T-helper 1 cell (primary cell): ENCODE data around the gene ATP8A2.

ENCODE experiments used
- DNase-seq, 5 donors: peaks; one replicate each; pipeline ENCODE4 v3.0.0-alpha.2; 2012 to 2020

Gene ATP8A2

GRCh38 chr13:25738342-25739196 is 366.8 kb downstream of the ATP8A2 start:
- DNase-seq, result no peak

GRCh38 chr13:25739376-25739775 is 367.6 kb downstream of the ATP8A2 start:
- no peak for DNase-seq

GRCh38 chr13:25741796-25742195 is 370.0 kb downstream of the ATP8A2 start:
- no peak for DNase-seq

- no peak for DNase-seq
These were observed 370.4 kb downstream of the ATP8A2 start for GRCh38 chr13:25742220-25742619.

GRCh38 chr13:25743421-25743820 is 371.6 kb downstream of the ATP8A2 start:
- DNase-seq, result no peak

- DNase-seq, result no peak
These were observed 372.4 kb downstream of the ATP8A2 start for GRCh38 chr13:25744178-25744577.

GRCh38 chr13:25746131-25746530 is 374.4 kb downstream of the ATP8A2 start:
- no peak for DNase-seq

- peak in 1 of 5 donors; percentile 32 for DNase-seq
These were observed 381.3 kb downstream of the ATP8A2 start for GRCh38 chr13:25752957-25753551.

GRCh38 chr13:25753976-25754375 is 382.2 kb downstream of the ATP8A2 start:
- no peak for DNase-seq

GRCh38 chr13:25756251-25756650 is 384.5 kb downstream of the ATP8A2 start:
- DNase-seq, result no peak

- DNase-seq, result no peak
These were observed 385.1 kb downstream of the ATP8A2 start for GRCh38 chr13:25756912-25757311.

- no peak for DNase-seq
These were observed 389.3 kb downstream of the ATP8A2 start for GRCh38 chr13:25761041-25761440.

GRCh38 chr13:25762281-25762680 is 390.5 kb downstream of the ATP8A2 start:
- peak in 1 of 5 donors; percentile 30 for DNase-seq

- peak in 1 of 5 donors; percentile 21 for DNase-seq
These were observed 391.1 kb downstream of the ATP8A2 start for GRCh38 chr13:25762795-25763377.

GRCh38 chr13:25764378-25764777 is 392.6 kb downstream of the ATP8A2 start:
- no peak for DNase-seq

- no peak for DNase-seq
These were observed 393.5 kb downstream of the ATP8A2 start for GRCh38 chr13:25765266-25765665.

GRCh38 chr13:25766576-25766975 is 394.8 kb downstream of the ATP8A2 start:
- DNase-seq, result no peak

- DNase-seq, result no peak
These were observed 395.2 kb downstream of the ATP8A2 start for GRCh38 chr13:25766991-25767390.

GRCh38 chr13:25768376-25768775 is 396.6 kb downstream of the ATP8A2 start:
- DNase-seq, result no peak

GRCh38 chr13:25768838-25769237 is 397.1 kb downstream of the ATP8A2 start:
- no peak for DNase-seq

GRCh38 chr13:25770601-25771000 is 398.8 kb downstream of the ATP8A2 start:
- DNase-seq, result no peak

- DNase-seq, result no peak
These were observed 399.4 kb downstream of the ATP8A2 start for GRCh38 chr13:25771202-25771601.

- DNase-seq, result no peak
These were observed 400.1 kb downstream of the ATP8A2 start for GRCh38 chr13:25771641-25772478.
